NCI-H526 (cell line): Measurements from ENCODE around the gene GPHN.
"Not testable (repeated sequence)": the region's sequence is repeated elsewhere in the genome, so short reads cannot be mapped to it uniquely, and the experiment has no call there.

Experiments
- DNase-seq, 2 experiments: peaks; one replicate each; lab custom pipeline; 2025; lab: John Stamatoyannopoulos, UW

Gene GPHN

DNA sequence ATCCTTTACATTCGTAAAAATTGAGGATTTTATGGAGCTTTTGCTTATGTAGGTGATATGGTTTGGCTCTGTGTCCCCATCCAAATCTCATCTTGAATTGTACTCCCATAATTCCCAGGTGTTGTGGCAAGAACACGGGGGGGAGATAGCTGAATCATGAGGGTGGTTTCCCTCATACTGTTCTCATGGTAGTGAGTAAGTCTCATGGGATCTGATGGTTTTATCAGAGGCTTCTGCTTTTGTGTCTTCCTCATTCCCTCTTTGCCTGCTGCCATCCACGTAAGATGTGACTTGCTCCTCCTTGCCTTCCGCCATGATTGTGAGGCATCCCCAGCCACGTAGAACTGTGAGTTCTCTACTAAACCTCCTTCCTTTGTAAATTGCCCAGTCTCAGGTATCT, 5.1 kb upstream of the GPHN start:
- not testable (repeated sequence) for DNase-seq

DNA sequence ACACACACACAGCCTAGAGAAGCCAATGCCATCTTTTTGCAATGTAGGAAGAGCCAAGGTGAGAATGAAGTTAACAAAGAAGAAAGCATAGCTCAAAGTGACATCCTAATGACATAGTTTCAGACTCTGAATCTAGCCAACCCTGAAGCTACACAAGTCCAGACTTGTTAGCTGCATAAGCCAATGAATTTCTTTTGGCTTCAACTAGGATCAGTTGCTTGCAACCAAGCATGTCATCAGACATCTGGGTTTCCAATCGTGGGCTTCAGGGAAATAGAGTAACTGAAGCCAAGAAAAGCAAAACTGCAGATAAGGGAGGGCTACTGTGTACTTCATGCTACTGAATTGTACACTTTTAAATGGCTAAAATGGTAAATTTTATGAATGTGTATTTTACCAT, 4.4 kb upstream of the GPHN start:
- DNase-seq, result peak; percentile 7 to 11

DNA sequence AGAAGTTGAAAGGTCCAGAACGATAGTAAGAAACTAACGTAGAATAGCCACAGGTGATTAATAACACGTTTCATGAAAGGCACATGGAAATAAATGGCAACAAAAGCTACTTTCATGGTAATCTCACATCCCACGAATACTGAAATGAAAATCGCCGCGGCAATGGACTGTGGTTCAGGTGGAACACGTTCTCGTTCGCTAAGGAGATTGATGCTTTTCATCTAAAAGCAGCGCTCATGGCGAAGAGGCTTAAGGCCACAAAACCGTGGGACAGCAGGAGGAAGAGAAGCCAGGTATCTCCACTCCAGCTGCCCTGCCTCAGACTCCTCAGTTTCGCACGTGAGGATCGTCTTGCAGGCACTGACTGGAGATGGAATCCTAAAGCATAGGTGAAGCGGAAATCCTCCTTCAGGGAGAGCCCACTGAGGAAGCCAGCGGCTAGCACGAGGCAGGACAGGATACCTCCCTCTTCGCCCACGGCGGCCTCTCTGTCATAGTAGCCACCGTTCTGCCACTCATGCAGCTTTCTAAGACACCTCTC, 696 bp upstream of the GPHN start:
- DNase-seq, result peak; percentile 78 to 90

DNA sequence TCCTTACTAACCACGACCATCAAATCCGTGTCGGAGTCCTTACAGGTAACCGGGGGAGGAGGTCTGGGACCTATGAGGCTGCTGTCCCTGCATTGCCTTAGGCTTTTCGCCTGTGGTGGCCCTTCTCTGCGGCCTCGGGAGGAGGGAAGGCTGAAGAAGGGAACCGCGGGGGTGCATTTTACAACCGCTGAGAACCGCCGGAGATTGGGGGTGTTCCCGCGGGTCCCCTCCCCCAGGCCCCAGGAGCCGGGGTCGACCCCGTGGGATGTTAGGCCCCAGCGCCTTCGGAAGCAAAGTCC, 549 bp downstream of the GPHN start:
- no peak for DNase-seq

DNA sequence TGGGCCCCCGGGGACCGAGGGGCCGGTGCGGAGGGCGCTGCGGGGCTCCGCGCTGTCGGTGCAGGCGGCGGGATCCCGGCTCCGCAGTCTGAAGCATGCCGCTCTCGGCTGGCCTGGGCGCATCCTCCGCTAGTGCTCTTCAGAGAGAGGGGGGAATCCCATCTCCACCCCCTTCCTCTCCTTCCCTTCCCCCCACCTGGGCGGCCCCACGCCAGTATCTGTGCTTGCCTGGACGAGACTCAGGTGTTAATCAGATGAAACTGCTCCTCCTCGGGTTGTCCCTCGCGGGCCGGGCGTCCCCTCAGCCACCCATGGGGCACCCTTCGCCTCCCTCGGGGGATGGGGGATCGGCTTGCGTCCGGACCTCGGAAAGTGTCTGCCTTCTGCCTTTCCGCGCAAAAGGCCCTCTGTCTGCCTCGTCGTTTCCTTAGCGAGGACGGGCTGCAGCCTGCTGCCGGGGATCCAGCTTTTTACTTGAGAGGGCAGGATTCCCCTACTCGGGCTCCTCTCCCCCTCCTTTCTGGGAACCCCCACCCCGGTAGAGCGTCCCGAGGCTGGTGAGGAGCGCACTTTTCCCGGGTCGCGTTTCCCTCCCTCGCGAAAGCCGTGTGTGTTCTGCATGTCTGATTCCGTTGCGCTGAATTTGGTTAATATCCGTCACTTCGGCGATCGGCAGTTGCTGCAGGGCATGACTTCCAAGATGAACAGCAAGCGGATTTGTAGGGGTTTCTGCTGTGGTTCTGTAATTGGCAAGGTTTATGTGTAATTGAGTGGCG, 1.1 kb downstream of the GPHN start:
- peak; percentile 73 to 74 for DNase-seq

DNA sequence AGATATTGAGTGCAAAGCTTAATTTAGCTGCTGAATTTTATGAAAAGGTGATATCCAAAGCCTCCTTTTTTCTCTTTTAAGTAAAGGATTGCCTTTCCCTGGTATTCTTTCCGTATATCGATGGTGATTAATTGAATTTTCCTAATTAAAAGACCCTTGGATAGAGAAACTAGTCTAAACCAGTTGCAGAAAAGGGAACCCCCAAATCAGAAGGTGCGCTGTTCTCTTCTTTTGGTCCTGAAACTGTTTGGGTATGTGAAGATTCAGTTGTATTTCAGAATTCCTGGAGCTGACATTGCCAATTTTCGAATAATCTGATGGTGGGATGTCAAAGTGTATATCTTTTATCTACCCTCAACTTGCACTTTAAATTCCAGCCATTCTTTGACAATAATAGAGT, 1.9 kb downstream of the GPHN start:
- peak in 1 of 2 experiments; percentile 14 for DNase-seq

DNA sequence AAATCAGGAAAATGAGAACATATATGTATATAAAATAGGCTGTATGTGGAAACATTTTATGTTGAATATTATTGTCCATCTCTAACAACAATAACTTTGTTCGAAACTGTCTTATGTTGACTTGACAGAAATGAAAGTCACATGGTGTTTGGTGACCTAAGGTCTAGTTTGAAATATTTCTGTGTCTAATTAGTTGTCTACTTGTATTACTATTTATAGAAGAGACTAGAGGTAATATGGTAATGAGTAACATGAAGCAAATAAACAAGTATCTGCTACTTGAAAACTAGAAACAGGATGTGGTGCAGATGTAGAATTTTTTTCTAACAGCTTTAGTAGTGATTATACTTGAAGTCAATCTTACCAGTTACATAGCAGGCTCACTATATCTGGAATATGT, 3.9 kb downstream of the GPHN start:
- DNase-seq, result no peak

DNA sequence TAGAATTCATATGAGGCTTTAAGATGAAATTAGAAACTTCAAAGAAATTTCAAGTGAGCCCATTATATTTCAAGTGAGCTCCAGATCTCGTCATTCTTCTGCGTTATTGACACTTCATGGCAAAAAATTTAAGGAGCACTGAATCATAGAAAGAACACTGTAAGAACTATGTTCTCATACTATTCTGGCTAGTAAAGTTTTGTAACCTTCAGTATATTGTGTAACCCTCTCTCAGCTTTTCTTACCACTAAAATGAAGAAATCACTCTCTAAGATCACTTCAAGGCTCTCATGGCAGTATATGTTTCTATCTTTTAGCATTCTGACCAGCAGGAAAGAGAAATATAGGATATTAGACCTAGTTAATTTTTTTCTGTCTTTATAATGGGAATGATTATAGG, 6.3 kb downstream of the GPHN start:
- no peak for DNase-seq

DNA sequence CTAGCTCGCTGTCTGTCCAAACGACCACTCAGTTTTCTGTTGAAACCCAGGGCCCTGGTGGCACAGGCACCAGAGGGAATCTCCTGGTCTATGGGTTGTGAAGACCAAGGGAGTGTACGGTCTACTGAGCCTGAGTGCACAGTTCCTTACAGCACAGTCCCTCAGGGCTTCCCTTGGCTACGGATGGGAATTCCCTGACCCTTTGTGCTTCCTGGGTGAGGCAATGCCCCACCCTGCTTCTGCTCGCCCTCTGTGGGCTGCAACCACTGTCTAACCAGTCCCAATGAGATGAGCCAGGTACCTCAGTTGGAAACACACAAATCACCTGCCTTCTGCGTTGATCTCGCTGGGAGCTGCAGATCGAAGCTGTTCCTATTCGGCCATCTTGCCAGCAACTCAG, 22.6 kb downstream of the GPHN start:
- DNase-seq, result no peak

DNA sequence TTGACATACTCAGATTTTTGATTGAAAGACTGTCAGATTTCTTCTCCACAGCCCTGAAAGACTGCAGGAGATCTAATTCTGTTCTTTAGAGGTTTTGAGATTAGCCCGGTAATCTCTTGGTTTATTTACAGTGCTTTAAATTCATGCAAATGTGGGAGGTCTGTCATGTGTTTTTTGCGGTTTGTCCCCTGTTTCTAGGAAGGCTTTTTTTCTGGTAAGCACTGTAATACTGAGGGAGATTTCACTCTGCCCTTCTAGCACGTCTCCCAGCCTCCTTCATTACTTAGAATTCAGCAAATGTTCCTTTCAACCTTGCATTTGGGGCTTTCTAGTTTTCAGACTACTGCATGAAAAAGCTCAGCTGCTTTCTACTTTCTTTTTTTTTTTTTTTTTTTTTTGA, 31.1 kb downstream of the GPHN start:
- DNase-seq, result peak; percentile 2 to 58

DNA sequence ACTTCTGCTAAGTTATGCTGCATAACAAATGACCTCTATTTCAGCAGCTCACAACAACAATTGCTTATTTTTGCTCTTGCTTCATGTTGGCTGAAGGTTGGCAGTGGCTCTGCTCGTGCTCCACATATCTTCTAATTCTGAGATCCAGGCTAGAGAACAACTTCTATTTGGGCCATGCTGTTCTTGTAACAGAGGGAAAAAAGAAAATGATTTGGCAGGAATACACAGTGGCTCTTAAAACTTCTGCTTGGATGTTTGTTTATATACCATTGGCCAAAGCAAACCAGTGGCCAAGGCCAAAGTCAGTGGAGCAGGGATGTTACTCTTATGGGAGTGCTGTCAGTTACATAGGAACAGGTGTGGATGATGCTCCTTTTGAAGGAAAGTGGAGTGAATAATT, 32.1 kb downstream of the GPHN start:
- DNase-seq, result no peak

DNA sequence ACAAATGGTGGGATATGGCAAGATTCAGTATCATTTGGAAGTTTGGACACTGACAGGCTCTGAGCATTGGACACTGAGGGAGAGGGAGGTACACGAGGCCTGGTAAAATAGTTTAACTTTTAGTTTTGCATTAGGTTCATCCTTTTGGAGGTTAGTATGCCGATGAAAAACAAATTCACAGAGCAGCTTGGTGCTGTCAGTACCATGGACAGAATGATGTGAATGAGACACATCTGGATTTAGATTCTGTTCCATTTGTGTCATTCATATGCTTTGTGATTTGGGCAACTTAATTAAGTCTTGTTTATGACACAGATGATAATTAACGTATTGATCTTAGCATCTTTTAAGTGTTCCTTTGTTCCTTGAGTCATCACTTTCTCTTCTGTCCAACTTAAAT, 33.7 kb downstream of the GPHN start:
- no peak for DNase-seq

DNA sequence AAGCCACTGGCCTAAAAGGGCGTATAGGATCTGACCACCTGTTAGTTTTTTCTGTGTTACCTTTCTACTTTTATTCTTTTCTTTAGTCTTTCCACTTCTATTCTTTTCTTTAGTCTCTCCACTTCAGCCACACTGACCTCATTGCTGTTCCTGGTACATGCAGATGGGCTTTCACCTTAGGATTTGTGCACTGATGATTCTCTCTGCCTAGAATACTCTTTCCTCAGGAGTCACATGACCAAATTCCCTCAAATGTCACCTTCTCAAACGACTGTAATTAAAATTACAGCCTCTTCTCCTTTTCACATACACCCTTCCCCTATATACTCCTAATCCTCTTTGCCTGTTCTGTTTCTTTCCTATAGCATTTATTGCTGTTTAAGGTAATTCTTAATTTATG, 36.0 kb downstream of the GPHN start:
- DNase-seq, result no peak

DNA sequence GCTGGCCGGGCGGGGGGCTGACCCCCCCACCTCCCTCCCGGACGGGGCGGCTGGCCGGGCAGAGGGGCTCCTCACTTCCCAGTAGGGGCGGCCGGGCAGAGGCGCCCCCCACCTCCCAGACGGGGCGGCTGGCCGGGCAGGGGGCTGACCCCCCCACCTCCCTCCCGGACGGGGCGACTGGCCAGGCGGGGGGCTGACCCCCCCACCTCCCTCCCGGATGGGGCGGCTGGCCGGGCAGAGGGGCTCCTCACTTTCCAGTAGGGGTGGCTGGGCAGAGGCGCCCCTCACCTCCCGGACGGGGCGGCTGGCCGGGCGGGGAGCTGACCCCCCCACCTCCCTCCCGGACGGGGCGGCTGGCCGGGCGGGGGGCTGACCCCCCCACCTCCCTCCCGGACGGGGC, 37.2 kb downstream of the GPHN start:
- DNase-seq, result not testable (repeated sequence)

DNA sequence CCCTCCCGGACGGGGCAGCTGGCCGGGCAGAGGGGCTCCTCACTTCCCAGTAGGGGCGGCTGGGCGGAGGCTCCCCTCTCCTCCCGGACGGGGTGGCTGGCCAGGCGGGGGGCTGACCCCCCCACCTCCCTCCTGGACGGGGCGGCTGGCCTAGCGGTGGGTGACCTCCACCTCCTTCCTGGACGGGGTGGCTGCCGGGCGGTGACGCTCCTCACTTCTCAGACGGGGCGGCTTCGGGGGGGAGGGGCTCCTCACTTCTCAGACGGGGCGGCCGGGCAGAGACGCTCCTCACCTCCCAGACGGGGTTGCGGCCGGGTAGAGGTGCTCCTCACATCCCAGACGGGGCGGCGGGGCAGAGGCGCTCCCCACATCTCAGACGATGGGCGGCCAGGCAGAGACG, 37.8 kb downstream of the GPHN start:
- DNase-seq, result not testable (repeated sequence)

DNA sequence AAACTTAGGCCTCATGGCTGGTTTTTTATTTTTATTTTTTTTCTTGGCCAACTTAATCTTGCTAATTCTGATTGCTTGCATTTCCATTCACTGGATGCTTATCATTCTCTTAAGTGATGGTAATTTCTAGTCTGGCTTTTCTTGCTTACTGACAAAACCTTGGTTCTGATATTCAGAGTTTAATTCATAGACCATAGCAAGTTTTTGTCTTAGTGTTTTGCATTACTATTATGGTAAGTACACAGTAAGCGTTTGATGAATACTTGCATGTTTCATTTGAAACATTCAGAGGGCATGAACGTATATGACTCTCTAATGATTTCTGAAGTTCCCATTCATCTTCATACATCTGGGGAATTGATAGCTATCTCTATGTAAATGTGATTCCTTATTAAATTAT, 55.8 kb downstream of the GPHN start:
- DNase-seq, result no peak

DNA sequence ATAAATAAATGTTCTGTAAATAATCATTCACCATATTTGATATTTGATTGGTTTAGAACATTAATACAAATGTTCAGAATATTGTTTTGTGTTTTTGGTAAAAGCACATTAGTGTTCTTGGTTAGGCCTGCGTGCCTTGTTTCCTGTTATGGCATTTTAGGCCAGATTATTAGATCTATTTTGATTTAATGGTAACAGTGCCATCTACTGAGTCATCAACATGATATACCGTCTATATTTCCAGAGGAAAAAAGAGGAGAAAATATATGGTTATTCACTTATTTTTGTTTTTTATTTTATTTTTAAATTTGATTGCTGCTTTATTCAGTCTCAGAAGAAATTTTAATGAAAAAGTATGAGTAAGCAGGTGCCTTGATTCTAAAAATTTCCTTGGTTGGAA, 60.3 kb downstream of the GPHN start:
- no peak for DNase-seq

DNA sequence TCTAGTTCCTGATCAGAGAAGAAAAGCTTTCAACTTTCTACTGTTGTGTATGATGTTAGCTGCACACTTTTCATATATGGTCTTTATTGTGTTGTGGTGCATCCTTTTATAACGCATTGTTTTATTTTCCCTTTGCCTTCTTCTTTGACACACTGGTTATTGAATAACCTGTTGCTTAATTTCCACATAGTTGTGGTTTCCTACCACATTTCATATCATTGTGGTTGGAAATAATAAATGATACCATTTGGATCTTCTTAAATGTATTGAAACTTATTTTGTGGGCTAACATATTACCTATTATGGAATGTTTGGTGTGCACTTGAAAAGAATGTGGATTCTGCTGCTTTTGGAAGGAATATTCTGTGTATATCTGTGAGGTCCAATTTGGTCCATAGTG, 64.9 kb downstream of the GPHN start:
- DNase-seq, result no peak

DNA sequence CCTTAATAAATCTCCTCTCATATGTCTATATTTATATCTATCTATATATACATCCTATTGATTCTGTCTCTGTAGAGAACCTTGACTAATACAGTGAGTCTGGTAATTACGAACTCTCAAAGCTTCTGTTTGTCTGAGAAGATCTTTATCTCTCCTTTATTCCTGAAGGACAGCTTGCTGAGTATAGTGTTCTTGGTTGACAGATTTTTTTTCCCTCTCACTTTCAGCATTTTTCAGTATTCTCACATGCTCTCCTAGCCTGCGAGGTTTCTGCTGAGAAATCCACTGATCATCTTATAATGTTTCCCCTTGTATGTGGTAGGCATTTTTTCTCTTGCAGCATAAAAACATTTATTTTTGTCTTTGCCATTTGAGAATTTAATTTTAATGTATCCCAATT, 67.1 kb downstream of the GPHN start:
- DNase-seq, result no peak

DNA sequence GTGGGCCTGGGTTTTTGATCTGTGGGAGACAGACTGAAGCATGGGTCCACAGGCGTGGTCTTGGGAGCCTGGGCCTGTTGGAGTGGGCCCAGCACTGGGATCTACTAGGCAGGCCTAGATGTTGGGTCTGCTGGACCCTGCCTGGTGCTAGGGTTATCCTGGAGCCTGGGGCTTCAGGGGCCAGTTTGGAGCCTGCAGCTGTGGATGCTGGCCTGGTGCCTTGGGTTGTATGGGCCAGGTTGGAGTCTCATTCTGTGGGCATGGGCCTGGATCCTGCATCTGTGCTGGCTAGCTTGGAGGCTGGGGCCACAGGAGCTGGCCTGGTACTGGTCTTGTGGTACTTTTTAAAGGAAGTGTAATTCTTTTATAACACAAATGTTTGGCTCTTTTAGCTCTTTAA, 68.0 kb downstream of the GPHN start:
- DNase-seq, result no peak

DNA sequence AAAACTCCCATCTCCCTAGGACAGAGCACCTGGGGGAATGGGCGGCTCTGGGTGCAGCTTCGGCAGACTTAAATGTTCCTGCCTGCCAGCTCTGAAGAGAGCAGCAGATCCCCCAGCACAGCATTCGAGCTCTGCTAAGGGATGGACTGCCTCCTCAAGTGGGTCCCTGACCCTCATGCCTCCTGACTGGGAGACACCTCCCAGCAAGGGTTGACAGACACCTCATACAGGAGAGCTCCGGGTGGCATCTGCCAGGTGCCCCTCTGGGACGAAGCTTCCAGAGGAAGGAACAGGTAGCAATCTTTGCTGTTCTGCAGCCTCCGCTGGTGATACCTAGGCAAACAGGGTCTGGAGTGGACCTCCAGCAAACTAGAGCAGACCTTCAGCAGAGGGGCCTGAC, 79.8 kb downstream of the GPHN start:
- DNase-seq, result not testable (repeated sequence)

DNA sequence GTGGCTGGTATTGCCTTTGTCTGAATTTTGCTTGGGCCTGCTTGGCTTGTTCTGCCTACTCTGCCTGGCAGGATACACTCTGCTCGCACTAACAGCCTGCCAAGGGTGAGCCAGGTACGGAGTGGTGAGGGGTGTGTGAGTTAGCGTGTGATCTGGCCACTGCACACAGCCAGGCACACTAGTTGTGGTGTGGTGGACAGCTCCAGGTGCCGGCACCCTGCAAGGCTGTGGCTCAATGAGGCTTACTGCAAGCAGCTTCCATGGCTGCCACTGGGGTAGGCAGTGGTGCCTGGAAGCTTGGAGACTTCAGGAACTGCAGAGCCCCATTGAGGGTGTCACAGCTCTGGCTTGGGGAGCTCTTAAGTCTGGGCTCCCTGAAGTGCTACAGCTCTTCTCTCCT, 87.4 kb downstream of the GPHN start:
- no peak for DNase-seq

DNA sequence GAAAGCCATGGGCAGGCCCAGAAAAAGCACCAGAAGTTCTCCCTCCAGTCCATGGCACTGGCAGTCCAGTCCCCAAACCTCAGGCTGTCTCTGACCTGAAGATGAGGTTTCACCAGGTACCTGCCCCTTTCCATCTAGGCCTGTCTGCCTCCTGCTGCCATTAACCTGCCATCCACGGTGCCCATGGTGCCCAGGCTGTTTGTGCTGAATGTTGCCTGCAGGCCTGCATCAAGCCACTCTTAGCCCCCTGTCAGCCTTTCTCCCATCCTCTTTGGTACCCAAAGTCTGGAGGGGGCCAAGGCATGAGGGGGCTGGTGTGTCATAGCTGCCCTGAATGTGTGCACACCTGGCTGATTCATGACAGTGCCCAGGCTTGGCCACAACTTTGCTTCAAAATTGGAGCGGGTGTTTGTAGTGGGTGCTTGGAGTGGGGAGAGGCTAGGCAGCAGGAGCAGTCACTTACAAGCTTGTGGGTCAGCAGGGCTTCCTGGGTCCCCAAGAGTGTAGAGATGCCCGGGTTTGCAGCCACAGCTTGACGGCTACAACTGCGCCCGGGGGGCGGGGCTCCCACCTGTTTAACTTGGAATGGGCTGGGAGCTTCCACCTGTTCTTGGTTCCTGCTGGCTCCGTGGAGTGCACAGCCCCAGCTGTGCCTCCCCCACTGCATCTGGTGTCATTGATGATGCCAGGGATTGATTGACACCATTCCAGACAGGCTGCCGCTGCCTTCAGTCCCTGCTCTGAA, 88.5 kb downstream of the GPHN start:
- DNase-seq, result no peak

DNA sequence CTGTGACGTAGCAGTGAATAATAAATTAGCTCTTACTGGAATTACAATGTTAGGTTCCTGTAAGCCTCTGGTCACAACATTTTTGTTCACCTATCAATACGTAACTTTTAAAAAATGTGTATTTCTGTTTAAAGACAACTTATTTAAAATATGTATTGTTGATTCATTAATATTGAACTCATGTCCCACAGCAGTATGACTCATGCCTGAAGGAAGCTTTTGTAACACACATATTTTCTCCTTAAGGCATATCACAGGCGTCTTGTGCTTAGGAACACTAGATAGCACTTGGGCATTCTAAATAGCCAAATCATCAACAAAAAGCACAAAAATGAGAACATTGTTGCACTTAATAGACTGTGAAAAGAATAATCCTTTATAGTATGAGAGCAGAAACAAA, 92.5 kb downstream of the GPHN start:
- no peak for DNase-seq
